SKM-1 treated with dmso at 0.1 percent for 144 hours (cell line): ENCODE measurements around the gene KIR2DL1.
"Not testable (repeated sequence)": the region's sequence is repeated elsewhere in the genome, so short reads cannot be mapped to it uniquely, and the experiment has no call there.

ENCODE experiments used
- DNase-seq: peaks from one replicate; lab custom pipeline; 2025; ENCODE audit not compliant: unreplicated experiment; lab: John Stamatoyannopoulos, UW

The KIR2DL1 gene

DNA sequence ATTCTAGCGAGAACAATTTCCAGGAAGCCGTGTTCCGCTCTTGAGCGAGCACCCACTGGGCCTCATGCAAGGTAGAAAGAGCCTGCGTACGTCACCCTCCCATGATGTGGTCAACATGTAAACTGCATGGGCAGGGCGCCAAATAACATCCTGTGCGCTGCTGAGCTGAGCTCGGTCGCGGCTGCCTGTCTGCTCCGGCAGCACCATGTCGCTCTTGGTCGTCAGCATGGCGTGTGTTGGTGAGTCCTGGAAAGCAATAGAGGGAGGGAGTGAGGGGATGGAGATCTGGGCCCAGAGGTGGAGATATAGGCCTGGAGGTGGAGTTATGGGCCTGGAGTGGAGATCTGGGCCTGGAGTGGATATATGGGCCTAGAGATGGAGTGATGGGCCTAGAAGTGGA is at the start of gene KIR2DL1:
Gene KIR2DL1 (plus strand): TSS at position 148 of the 400 bp plus-strand sequence. CDS start 58 bp downstream, at position 206.
- DNase-seq = not testable (repeated sequence)

DNA sequence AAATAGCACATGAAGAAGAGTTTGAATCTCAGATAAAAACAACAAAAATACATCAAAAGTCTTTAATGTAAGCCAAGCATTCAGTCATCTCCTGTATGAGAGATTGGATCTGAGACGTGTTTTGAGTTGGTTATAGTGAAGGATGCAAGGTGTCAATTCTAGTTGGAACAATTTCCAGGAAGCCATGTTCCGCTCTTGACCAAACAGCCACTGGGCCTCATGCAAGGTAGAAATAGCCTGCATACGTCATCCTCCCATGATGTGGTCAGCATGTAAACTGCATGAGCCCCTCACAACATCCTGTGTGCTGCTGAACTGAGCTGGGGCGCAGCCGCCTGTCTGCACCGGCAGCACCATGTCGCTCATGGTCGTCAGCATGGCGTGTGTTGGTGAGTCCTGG is 45.5 kb upstream of the KIR2DL1 start, which contains the start of gene KIR3DL3:
Gene KIR3DL3 (plus strand): TSS at position 301 of the 400 bp plus-strand sequence. CDS start 55 bp downstream, at position 356.
- no peak for DNase-seq

DNA sequence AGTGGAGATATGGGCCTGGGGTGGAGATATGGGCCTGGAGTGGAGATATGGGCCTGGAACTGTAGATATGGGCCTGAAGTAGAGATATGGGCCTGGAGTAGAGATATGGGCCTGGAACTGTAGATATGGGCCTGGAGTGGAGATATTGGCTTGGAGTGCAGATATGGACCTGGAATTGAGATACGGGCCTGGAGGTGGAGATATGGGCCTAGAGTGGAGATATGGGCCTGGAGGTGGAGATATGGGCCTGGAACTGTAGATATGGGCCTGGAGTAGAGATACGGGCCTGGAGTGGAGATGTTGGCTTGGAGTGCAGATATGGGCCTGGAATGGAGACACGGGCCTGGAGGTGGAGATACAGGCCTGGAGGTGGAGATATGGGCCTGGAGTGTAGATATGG is 44.9 kb upstream of the KIR2DL1 start:
- no peak for DNase-seq

DNA sequence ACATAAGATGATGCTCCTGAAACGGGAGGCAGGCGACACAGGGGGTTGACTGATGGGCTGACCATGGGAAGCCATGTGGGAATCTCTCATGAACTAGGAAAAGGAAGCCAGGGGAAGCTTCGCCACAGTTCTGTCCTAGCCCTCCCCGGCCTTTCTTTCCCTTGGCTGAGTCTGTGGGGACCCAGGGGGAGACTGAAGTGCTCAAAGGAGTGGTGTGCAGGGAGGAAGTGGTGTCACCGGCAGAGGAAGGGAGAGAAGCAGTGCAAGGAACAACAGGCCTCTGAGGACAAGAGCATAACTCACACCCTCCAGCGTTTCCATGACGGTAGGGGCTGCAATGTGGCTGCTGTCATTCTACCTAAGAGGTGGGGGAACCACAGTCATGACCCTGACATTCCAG is 44.3 kb upstream of the KIR2DL1 start:
- DNase-seq = no peak

DNA sequence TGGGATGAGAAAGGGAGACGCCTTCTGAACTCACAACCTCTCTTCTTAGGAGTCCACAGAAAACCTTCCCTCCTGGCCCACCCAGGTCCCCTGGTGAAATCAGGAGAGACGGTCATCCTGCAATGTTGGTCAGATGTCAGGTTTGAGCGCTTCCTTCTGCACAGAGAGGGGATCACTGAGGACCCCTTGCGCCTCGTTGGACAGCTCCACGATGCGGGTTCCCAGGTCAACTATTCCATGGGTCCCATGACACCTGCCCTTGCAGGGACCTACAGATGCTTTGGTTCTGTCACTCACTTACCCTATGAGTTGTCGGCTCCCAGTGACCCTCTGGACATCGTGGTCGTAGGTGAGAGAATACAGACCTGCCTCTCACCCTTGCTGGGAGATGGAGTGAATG is 42.0 kb upstream of the KIR2DL1 start:
- DNase-seq = no peak

DNA sequence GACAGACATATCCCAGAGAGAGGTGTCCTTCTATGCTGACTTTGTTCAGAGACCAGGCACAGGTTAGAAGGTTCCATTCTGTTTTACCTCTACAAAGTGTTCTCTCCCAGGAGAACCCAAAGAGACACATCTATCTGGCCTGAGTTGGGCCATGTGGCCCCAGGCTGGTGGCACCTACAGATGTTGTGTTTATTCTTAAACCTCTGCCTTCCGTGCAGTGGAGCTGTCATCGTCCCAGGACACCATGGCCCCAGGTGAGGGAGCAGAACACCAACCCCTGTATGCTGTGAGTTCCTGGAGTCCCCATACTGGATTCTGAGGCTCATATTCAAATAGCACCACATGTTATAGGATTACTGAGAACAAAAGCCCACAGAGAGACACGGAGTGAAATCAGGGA is 41.4 kb upstream of the KIR2DL1 start:
- DNase-seq = no peak

DNA sequence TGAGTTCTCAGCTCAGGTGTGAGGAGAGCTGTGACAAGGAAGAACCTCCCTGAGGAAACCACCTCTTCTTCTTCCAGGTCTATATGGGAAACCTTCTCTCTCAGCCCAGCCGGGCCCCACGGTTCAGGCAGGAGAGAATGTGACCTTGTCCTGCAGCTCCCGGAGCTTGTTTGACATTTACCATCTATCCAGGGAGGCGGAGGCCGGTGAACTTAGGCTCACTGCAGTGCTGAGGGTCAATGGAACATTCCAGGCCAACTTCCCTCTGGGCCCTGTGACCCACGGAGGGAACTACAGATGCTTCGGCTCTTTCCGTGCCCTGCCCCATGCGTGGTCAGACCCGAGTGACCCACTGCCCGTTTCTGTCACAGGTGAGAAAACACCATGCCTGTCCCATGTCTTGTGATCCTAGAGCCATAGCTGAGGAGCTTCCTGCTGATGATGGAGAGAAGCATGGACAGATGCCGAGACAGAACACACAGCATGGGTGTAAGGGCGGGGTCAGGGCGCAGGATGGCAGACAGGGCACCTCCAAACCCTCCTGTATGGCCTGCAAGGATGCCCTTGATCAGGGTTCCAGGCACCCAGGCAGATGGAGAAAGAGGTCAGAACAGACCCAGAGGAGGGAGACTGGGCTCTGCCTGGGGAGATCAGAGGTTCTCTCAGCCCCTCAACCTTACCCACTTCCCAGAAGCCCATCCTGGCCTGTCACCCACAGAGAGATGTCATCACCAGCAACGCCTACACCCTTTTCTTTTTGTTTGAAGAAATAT is 40.0 kb upstream of the KIR2DL1 start:
- no peak for DNase-seq

DNA sequence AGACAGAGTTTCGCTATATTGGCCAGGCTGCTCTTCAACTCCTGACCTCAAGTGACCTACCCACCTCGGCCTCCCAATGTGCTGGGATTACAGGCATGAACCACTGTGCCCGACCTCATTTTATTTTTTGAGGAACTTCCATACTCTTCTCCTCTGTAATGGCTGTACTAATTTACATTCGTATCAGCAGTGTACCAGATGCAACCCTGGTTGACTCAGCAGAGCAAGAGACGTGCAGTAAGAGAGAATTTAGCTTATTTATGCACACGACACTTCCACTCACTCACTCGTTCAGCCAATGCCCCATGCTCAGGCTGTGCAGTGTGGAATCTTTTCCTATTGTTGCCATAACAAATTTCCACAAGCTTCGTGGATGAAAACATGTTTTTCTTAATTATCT is 38.4 kb upstream of the KIR2DL1 start:
- DNase-seq = no peak

DNA sequence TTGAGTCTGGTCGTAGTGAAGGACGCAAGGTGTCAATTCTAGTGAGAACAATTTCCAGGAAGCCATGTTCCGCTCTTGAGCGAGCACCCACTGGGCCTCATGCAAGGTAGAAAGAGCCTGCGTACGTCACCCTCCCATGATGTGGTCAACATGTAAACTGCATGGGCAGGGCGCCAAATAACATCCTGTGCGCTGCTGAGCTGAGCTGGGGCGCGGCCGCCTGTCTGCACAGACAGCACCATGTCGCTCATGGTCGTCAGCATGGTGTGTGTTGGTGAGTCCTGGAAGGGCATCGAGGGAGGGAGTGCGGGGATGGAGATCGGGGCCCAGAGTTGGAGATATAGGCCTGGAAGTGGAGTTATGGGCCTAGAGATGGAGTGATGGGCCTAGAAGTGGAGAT is 31.3 kb upstream of the KIR2DL1 start, which contains the start of gene KIR2DL3:
Gene KIR2DL3 (plus strand): TSS at position 208 of the 400 bp plus-strand sequence. CDS start 33 bp downstream, at position 241.
- DNase-seq = not testable (repeated sequence)

DNA sequence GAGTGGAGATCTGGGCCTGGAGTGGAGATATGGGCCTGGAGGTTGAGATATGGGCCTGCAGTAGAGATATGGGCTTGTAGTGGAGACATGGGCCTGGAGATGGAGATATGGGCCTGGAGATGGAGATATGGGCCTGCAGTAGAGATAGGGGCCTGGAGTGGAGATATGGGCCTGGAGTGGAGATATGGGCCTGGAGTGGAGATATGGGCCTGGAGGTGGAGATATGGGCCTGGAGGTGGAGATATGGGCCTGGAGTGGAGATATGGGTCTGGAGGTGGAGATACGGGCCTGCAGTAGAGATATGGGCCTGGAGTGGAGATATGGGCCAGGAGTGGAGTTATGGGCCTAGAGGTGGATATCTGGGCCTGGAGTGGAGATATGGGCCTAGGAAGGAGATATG is 30.9 kb upstream of the KIR2DL1 start:
- DNase-seq = no peak

DNA sequence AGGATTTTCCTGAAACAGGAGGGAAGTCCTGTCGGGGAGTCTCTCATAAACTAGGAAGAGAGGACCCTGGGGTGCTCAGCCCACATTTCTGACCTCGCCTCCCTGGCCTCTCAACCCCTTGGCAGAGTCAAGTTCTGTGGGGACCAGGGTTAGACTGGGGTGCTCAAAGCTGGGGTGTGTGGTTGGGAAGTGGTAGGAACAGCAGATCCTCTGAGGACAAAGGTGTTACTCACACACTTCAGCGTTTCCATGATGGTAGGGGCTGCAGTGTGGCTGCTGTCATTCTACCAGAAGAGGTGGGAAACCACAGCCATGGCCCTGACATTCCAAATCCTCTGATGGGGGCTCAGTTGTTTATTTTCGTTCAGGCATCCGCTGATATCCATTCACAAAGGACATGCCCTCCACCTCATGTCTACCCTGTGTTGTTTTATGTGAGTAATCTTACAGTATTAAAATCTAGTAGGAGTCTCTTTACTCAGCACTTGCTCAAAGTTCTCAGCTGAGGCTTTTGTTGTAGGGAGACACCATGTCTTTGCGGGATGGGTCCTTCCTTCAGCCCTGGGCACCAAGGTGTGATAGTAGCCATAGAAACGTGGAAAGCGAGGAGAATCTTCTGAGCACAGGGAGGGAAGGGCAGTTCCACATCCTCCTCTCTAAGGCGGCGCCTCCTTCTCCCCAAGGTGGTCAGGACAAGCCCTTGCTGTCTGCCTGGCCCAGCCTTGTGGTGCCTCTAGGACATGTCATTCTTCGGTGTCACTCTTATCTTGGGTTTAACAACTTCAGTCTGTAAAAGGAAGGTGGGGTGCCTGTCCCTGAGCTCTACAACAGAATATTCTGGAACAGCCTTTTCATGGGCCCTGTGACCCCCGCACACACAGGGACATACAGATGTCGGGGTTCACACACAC is 29.8 kb upstream of the KIR2DL1 start:
- no peak for DNase-seq

DNA sequence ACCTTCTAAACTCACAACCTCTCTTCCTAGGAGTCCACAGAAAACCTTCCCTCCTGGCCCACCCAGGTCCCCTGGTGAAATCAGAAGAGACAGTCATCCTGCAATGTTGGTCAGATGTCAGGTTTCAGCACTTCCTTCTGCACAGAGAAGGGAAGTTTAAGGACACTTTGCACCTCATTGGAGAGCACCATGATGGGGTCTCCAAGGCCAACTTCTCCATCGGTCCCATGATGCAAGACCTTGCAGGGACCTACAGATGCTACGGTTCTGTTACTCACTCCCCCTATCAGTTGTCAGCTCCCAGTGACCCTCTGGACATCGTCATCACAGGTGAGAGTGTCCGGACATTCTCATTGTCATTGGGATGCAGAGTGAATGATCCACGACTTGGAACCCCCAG is 27.6 kb upstream of the KIR2DL1 start:
- not testable (repeated sequence) for DNase-seq

DNA sequence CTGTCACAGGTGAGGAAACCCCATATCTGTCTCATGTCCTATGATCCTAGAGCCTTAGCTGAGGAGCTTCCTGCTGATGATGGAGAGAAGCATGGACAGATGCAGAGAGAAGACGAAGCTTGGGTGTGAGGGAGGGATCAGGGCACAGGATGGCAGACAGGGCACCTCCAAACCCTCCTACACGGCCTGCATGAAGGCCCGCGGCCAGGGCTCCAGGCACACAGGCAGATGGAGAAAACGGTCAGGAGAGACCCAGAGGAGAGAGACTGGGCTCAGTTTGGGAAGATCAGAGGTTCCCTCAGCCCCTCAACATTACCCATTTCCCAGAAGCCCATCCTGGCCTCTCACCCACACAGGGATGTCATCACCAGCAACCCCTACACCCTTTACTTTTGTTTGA is 25.5 kb upstream of the KIR2DL1 start:
- not testable (repeated sequence) for DNase-seq

DNA sequence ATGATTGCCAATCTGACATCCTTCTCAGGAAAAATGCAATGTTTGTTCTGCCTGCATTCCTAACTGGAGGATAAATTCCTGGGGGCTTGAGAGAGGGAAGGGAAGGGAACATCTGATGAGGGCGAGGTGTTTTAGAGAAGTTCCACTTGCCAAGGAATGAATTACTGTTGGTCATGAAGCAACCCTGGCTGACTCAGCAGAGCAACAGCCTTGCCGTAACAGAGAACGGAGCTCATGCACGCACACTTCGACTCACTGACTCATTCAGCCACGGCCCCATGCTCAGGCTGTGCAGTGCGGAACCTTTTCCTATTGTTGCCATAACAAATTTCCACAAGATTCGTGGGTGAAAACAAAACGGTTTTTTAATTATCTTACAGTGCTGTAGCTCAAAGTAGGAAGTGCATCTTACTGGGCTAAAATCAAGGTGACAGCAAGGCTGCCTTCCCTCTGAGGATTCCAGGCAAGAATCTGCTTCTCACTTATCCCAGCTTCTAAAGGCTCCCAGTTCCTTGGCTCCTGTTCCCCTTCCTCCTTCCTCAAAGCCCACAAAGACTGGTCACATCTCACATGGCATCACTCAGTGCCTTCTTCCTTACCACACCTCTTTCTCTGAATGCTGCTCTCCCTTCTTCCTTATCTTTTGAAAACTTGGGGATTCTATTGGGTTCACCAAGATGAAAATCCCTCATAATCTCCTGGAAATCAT is 21.8 kb upstream of the KIR2DL1 start:
- DNase-seq = peak; percentile 9

DNA sequence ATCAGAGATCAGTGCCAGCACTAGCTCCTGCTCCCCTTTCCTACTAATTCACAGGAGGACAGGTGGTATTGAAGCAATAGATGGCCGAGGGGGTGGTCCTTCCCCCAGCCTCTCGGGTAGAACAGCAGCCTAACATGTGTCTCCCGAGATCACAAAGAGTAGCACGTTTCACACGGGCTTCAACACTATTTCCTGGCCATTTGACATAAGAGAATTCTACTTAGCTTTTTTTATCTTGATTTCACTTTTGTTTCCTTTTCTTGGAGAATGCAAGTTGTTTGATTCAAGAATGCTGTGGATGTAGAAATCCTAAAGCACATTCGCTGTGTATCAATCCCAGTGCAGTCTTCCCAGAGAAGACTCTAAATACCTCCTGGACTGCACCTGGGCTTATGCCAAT is 19.3 kb upstream of the KIR2DL1 start:
- DNase-seq = not testable (repeated sequence)

DNA sequence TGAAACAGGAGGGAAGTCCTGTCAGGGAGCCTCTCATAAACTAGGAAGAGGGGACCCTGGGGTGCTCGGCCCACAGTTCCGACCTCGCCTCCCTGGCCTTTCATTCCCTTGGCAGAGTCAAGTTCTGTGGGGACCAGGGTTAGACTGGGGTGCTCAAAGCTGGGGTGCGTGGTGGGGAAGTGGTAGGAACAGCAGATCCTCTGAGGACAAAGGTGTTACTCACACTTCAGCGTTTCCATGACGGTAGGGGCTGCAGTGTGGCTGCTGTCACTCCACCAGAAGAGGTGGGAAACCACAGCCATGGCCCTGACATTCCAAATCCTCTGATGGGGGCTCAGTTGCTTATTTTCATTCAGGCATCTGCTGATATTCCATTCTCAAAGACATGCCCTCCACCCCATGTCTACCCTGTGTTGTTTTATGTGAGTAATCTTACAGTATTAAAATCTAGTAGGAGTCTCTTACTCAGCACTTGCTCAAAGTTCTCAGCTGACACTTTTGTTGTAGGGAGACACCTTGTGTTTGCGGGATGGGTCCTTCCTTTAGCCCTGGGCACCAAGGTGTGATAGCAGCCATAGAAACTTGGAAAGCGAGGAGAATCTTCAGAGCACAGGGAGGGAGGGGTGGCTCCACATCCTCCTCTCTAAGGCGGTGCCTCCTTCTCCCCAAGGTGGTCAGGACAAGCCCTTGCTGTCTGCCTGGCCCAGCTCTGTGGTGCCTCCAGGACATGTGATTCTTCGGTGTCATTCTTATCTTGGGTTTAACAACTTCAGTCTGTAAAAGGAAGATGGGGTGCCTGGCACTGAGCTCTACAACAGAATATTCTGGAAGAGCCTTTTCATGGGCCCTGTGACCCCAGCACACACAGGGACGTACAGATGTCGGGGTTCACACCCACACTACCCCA is 13.1 kb upstream of the KIR2DL1 start:
- not testable (repeated sequence) for DNase-seq

DNA sequence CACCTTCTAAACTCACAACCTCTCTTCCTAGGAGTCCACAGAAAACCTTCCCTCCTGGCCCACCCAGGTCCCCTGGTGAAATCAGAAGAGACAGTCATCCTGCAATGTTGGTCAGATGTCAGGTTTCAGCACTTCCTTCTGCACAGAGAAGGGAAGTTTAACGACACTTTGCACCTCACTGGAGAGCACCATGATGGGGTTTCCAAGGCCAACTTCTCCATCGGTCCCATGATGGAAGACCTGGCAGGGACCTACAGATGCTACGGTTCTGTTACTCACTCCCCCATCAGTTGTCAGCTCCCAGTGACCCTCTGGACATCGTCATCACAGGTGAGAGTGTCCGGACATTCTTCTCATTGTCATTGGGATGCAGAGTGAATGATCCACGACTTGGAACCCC is 11.0 kb upstream of the KIR2DL1 start:
- not testable (repeated sequence) for DNase-seq

DNA sequence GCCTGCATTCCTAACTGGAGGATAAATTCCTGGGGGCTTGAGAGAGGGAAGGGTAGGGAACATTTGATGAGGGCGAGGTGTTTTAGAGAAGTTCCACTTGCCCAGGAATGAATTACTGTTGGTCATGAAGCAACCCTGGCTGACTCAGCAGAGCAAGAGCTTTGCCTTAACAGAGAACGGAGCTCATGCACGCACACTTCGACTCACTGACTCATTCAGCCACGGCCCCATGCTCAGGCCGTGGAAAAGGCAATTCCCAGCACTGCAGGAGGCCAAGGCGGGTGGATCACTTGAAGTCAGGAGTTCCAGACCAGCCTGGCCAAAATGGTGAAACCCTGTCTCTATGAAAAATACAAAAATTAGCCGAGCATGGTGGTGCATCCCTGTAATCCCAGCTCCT is 5.4 kb upstream of the KIR2DL1 start:
- peak; percentile 23 for DNase-seq

DNA sequence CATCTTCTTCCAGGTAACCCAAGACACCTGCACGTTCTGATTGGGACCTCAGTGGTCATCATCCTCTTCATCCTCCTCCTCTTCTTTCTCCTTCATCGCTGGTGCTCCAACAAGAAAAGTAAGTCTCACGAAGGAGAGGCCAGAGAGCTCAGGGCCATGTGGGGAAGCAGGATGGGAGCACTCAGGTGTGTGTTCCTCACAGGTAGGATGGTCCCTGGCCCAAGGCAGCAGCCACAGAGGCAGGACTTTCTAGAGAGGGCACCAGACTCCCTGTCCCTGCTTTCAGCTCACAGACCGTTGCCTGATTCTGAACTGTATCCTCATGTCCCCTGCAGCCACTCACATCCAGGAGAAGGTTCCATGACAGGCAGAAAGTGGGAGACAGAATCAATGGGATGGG is 3.1 kb upstream of the KIR2DL1 start:
- not testable (repeated sequence) for DNase-seq

DNA sequence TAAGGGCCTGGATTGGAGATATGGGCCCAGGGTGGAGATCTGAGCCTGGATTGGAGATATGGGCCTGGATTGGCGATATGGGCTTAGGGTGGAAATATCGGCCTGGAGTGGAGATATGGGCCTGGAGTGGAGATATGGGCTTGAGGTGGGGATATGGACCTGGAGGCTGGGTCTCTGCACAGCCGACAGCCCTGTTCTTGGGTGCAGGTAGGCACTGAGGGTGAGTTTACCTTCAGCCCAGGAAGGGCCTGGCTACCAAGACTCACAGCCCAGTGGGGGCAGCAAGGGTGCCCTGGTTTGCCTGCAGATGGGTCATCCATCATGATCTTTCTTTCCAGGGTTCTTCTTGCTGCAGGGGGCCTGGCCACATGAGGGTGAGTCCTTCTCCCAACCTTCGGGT is 918 bp downstream of the KIR2DL1 start:
- not testable (repeated sequence) for DNase-seq
